Activated T-cell treated with anti-CD3 and anti-CD28 coated beads, Interleukin-2, amount 50 U/mL, for 4 hours (primary cell): Measurements from ENCODE around the gene SMCO2. TPM values are rescaled to one million over a fixed set of nuclear protein-coding genes. Genes with fewer than 3 reads are reported as not detected.

Source experiments
- ATAC-seq, 2 donors: fragments of 200-7000 bp; cut with Tn5 transposase; one replicate each; pipeline ENCODE4 v1.10.0; 2021
- DNase-seq: peaks from one replicate; pipeline ENCODE4 v3.0.0-alpha.2; 2020
- H3K27me3 Mint-ChIP-seq: one replicate; pipeline ENCODE4 v1.8.0; 2021; ENCODE audit warnings: low read depth, mixed read lengths
- H3K36me3 Mint-ChIP-seq: one replicate; pipeline ENCODE4 v1.8.0; 2022; ENCODE audit warnings: mixed read lengths; ENCODE audit not compliant: insufficient read depth
- H3K4me1 Mint-ChIP-seq: one replicate; pipeline ENCODE4 v1.8.0; 2021; ENCODE audit warnings: low read depth, mixed read lengths
- H3K4me3 Mint-ChIP-seq: one replicate; pipeline ENCODE4 v1.8.0; 2021; ENCODE audit warnings: mild to moderate bottlenecking, moderate library complexity, mixed read lengths
- H3K9me3 Mint-ChIP-seq: one replicate; pipeline ENCODE4 v1.8.0; 2021; ENCODE audit warnings: mixed read lengths
- total RNA-seq, 3 donors: library from RNA; stranded (reverse); gene quantifications; one replicate each; pipeline ENCODE4 v1.2.1, GENCODE V29; 2021

The SMCO2 gene
- not detected for total RNA-seq

GRCh38 chr12:27446436-27446835 is at the start of gene SMCO2:
SMCO2 (plus strand) TSS chr12:27446736; CDS start chr12:27470632, 23,896 bp downstream.
- peaks cover 2% of the 10 kb centered on the region for H3K27me3 Mint-ChIP-seq
- DNase-seq (no peak), ATAC-seq (no peak)
- no peaks in the 10 kb centered on the region for H3K36me3 Mint-ChIP-seq
- H3K4me1 Mint-ChIP-seq = no peaks in the 10 kb centered on the region
- H3K9me3 Mint-ChIP-seq = peaks cover 11% of the 10 kb centered on the region
- no peak within 1 kb of the TSS for H3K4me3 Mint-ChIP-seq

- H3K4me3 Mint-ChIP-seq = no peak overlapping the region
Observed at GRCh38 chr12:27398466-27398865, 48.1 kb upstream of the SMCO2 start.

GRCh38 chr12:27399074-27399473 is 47.5 kb upstream of the SMCO2 start:
- H3K4me3 Mint-ChIP-seq = no peak overlapping the region
- peaks cover 1% of the 10 kb centered on the region for H3K36me3 Mint-ChIP-seq
- peaks cover 3% of the 10 kb centered on the region for H3K27me3 Mint-ChIP-seq
- no peaks in the 10 kb centered on the region for H3K4me1 Mint-ChIP-seq
- H3K9me3 Mint-ChIP-seq = no peaks in the 10 kb centered on the region
- ATAC-seq (no peak), DNase-seq (no peak)

More at GRCh38 chr12:27398466-27398865, 48.1 kb upstream of the SMCO2 start:
- Mint-ChIP-seq H3K27me3 (peaks cover 3% of the 10 kb centered on the region), H3K36me3 (peaks cover 1% of the 10 kb centered on the region), H3K9me3 (no peaks in the 10 kb centered on the region), H3K4me1 (no peaks in the 10 kb centered on the region)
- ATAC-seq (no peak), DNase-seq (no peak)

GRCh38 chr12:27400856-27401354 is 45.6 kb upstream of the SMCO2 start:
- DNase-seq (no peak), ATAC-seq (no peak)
- Mint-ChIP-seq H3K4me3 (no peak overlapping the region), H3K4me1 (no peaks in the 10 kb centered on the region), H3K36me3 (peaks cover 3% of the 10 kb centered on the region), H3K27me3 (peaks cover 3% of the 10 kb centered on the region), H3K9me3 (no peaks in the 10 kb centered on the region)

GRCh38 chr12:27412047-27412446 is 34.5 kb upstream of the SMCO2 start:
- no peaks in the 10 kb centered on the region for H3K4me1 Mint-ChIP-seq
- no peaks in the 10 kb centered on the region for H3K9me3 Mint-ChIP-seq
- DNase-seq (no peak), ATAC-seq (no peak)
- H3K27me3 Mint-ChIP-seq = no peaks in the 10 kb centered on the region
- no peak overlapping the region for H3K4me3 Mint-ChIP-seq
- H3K36me3 Mint-ChIP-seq = no peaks in the 10 kb centered on the region

- peaks cover 2% of the 10 kb centered on the region for H3K36me3 Mint-ChIP-seq
- ATAC-seq = no peak
- DNase-seq = no peak
- no peaks in the 10 kb centered on the region for H3K27me3 Mint-ChIP-seq
- H3K4me1 Mint-ChIP-seq = no peaks in the 10 kb centered on the region
- no peaks in the 10 kb centered on the region for H3K9me3 Mint-ChIP-seq
- no peak overlapping the region for H3K4me3 Mint-ChIP-seq
Observed at GRCh38 chr12:27422697-27423096, 23.8 kb upstream of the SMCO2 start.

- DNase-seq (no peak), ATAC-seq (no peak)
- no peaks in the 10 kb centered on the region for H3K36me3 Mint-ChIP-seq
- no peaks in the 10 kb centered on the region for H3K9me3 Mint-ChIP-seq
- H3K27me3 Mint-ChIP-seq = no peaks in the 10 kb centered on the region
- H3K4me3 Mint-ChIP-seq = no peak overlapping the region
- no peaks in the 10 kb centered on the region for H3K4me1 Mint-ChIP-seq
Observed at GRCh38 chr12:27424631-27425230, 21.8 kb upstream of the SMCO2 start.

GRCh38 chr12:27425306-27425705 is 21.2 kb upstream of the SMCO2 start:
- ATAC-seq (no peak), DNase-seq (no peak)
- Mint-ChIP-seq H3K4me3 (no peak overlapping the region), H3K4me1 (no peaks in the 10 kb centered on the region), H3K36me3 (no peaks in the 10 kb centered on the region), H3K9me3 (no peaks in the 10 kb centered on the region), H3K27me3 (no peaks in the 10 kb centered on the region)

GRCh38 chr12:27426743-27427487 is 19.6 kb upstream of the SMCO2 start:
- H3K27me3 Mint-ChIP-seq = peaks cover 5% of the 10 kb centered on the region
- no peaks in the 10 kb centered on the region for H3K36me3 Mint-ChIP-seq
- H3K4me3 Mint-ChIP-seq = no peak overlapping the region
- DNase-seq (no peak), ATAC-seq (no peak)
- H3K4me1 Mint-ChIP-seq = no peaks in the 10 kb centered on the region
- no peaks in the 10 kb centered on the region for H3K9me3 Mint-ChIP-seq

- ATAC-seq = no peak
- no peak for DNase-seq
- Mint-ChIP-seq H3K36me3 (no peaks in the 10 kb centered on the region), H3K4me3 (no peak overlapping the region), H3K4me1 (no peaks in the 10 kb centered on the region), H3K27me3 (peaks cover 5% of the 10 kb centered on the region), H3K9me3 (no peaks in the 10 kb centered on the region)
Observed at GRCh38 chr12:27427824-27428223, 18.7 kb upstream of the SMCO2 start.

GRCh38 chr12:27428466-27428865 is 18.1 kb upstream of the SMCO2 start:
- DNase-seq (no peak), ATAC-seq (no peak)
- no peaks in the 10 kb centered on the region for H3K9me3 Mint-ChIP-seq
- peaks cover 5% of the 10 kb centered on the region for H3K27me3 Mint-ChIP-seq
- no peaks in the 10 kb centered on the region for H3K36me3 Mint-ChIP-seq
- H3K4me3 Mint-ChIP-seq = no peak overlapping the region
- no peaks in the 10 kb centered on the region for H3K4me1 Mint-ChIP-seq

- Mint-ChIP-seq H3K9me3 (no peaks in the 10 kb centered on the region), H3K4me3 (no peak overlapping the region), H3K36me3 (no peaks in the 10 kb centered on the region), H3K27me3 (peaks cover 5% of the 10 kb centered on the region), H3K4me1 (no peaks in the 10 kb centered on the region)
- DNase-seq (no peak), ATAC-seq (no peak)
Observed at GRCh38 chr12:27429606-27430005, 16.9 kb upstream of the SMCO2 start.

GRCh38 chr12:27431185-27431584 is 15.4 kb upstream of the SMCO2 start:
- no peak for ATAC-seq
- peaks cover 7% of the 10 kb centered on the region for H3K4me1 Mint-ChIP-seq
- DNase-seq = no peak

GRCh38 chr12:27434673-27435565 is 11.6 kb upstream of the SMCO2 start:
- H3K4me3 Mint-ChIP-seq = no peak overlapping the region
- DNase-seq (peak; percentile 7), ATAC-seq (peak in 1 of 2 donors; percentile 52)
- H3K27me3 Mint-ChIP-seq = peaks cover 15% of the 10 kb centered on the region
- H3K9me3 Mint-ChIP-seq = no peaks in the 10 kb centered on the region
- H3K4me1 Mint-ChIP-seq = peaks cover 9% of the 10 kb centered on the region
- no peaks in the 10 kb centered on the region for H3K36me3 Mint-ChIP-seq

More at GRCh38 chr12:27431185-27431584, 15.4 kb upstream of the SMCO2 start:
- H3K36me3 Mint-ChIP-seq = no peaks in the 10 kb centered on the region
- peaks cover 5% of the 10 kb centered on the region for H3K27me3 Mint-ChIP-seq
- H3K4me3 Mint-ChIP-seq = no peak overlapping the region
- H3K9me3 Mint-ChIP-seq = no peaks in the 10 kb centered on the region
